Measurements from ENCODE around the gene DNASE1L1. TPM values are rescaled to one million over a fixed set of nuclear protein-coding genes. Genes with fewer than 3 reads are reported as not detected.

The DNASE1L1 gene
- total and polyA plus RNA-seq, 2 of the 13 experiments (the other 11 are each of a cell fraction or from before 2014, with no cell fraction given) = 4.7 to 12.3 TPM

DNA sequence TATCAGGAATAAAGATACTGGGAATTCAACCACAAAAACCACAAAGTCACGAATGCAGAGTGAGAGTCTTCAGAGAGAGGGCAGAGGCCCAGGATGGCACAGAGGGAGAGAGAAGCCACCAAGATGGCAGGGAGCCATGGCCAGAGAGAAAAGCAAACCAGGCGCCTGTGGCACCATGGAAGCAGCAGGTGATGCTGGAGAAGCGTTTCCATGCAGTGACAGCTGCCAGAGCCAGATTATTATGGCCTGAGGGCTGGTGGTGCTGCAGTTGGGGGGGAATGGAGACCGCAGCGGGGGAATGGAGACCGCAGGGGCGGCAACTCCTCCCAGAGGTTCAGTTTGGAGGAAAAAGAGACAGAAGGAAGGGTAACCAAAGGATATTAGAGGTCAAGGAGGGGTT is 8.1 kb upstream of the DNASE1L1 start (continued):
- TF ChIP-seq ZNF318 (CRISPR knock-in tag; IDR thresholded peaks at IDR 0.05) = no peak

GRCh38 chrX:154413142-154413541 is 4.1 kb upstream of the DNASE1L1 start:
- no CpG with 5 or more reads among the region's 8 CpGs for WGBS (ENCODE audit: low lambda C conversion rate)
- DNase-seq (ENCODE audit: low spot score) (no peak), FAIRE-seq (no peak), ATAC-seq (no peak)
- no peak for TF ChIP-seq BRCA1 (CRISPR knock-in tag; IDR thresholded peaks at IDR 0.05)
- TF ChIP-seq AKAP8 (CRISPR knock-in tag; IDR thresholded peaks at IDR 0.05) = no peak
- no peak for TF ChIP-seq MXI1 (IDR thresholded peaks at IDR 0.05; ENCODE audit: borderline replicate concordance, low read depth, low read length)
- no peak for TF ChIP-seq SNAI1 (CRISPR knock-in tag; IDR thresholded peaks at IDR 0.05; ENCODE audit: borderline replicate concordance)
- TF ChIP-seq ZNF558 (CRISPR knock-in tag; IDR thresholded peaks at IDR 0.05; ENCODE audit: borderline replicate concordance) = no peak
- TF ChIP-seq MBD4 (IDR thresholded peaks at IDR 0.05; ENCODE audit: borderline replicate concordance, low read length) = no peak
- no peak for TF ChIP-seq ARID3A (IDR thresholded peaks at IDR 0.05; ENCODE audit: low read depth, low read length)
- TF ChIP-seq HNRNPH1 (optimal IDR thresholded peaks at IDR 0.05; ENCODE audit: low read depth, low read length) = no peak
- TF ChIP-seq EHMT2 (IDR thresholded peaks at IDR 0.05; ENCODE audit: borderline replicate concordance, low read depth, low read length) = no peak
- BruUV-seq (replicated peaks) = no TSS peak
- Histone ChIP-seq H2AFZ (ENCODE audit: low read length) (no peak overlapping the region), H3K79me2 (ENCODE audit: insufficient read depth, low read length) (no peaks in the 10 kb centered on the region), H4K20me1 (ENCODE audit: insufficient read depth, low read length) (no peaks in the 10 kb centered on the region), H3K36me3 (replicated peaks in 1 of 2; ENCODE audit: control insufficient read depth in 1 of 2, insufficient read depth in 2 of 2, low read length in 2 of 2) (0 out of 5 replicates have a peak, but pooled peaks cover 0 to 4% of the 10 kb centered on the region in 2 experiments), H3K27ac (ENCODE audit: extremely low read length, insufficient read depth, low read length) (no peak overlapping the region), H3K9me3 (ENCODE audit: low read length) (no peaks in the 10 kb centered on the region), H3K4me3 (replicated peaks in 1 of 3; ENCODE audit: insufficient read depth in 1 of 3, low read depth in 2 of 3, low read length in 3 of 3) (no peak overlapping the region), H3K27me3 (ENCODE audit: control insufficient read depth in 1 of 2, insufficient read depth in 2 of 2, low read length in 2 of 2) (no peaks in the 10 kb centered on the region), H3K4me2 (ENCODE audit: low read depth, low read length) (no peak overlapping the region), H3K4me1 (ENCODE audit: insufficient read depth, low read length) (peaks cover 24% of the 10 kb centered on the region), H3K9ac (ENCODE audit: insufficient read depth, low read depth, low read length) (no peak overlapping the region)
- POLR2A ChIA-PET = no interaction called here
- intact Hi-C loops (cut with micrococcal nuclease; ENCODE audit: unreplicated experiment) (no loop called here), in situ Hi-C loops (cut with HindIII; ENCODE audit: extremely low pct_ligation_motif_present, low pct_unique_long_range_greater_than_20kb) (loop anchor here (25.0 kb wide), 1 partner anchor 124 kb away; the partner anchor contains the start of genes G6PD and IKBKG)
- CTCF ChIA-PET (ENCODE audit: low intra/inter-chr PET ratio, low total read pairs) = no interaction called here

Measured in HepG2 (cell line).